Astrocyte (in vitro differentiated cells and primary cell): ENCODE measurements around the gene CTNND2. TPM values are rescaled to one million over a fixed set of nuclear protein-coding genes. Genes with fewer than 3 reads are reported as not detected.

Experiments
- DNase-seq: peaks from one replicate; pipeline ENCODE4 v3.0.0-alpha.2; 2010; ENCODE audit warnings: low read depth
- FAIRE-seq: peaks from 2 replicates; lab custom pipeline; 2011; peaks lifted over from hg19 to GRCh38; lab: Jason Lieb, UNC
- H2AFZ ChIP-seq: 2 replicates; pipeline ENCODE4 v1.6.0; 2012; ENCODE audit warnings: low read depth, low read length, inconsistent platforms
- H3K27ac ChIP-seq: 2 replicates; pipeline ENCODE4 v1.5.1; 2011; ENCODE audit warnings: low read depth, low read length, inconsistent platforms
- H3K27me3 ChIP-seq: 2 replicates; pipeline ENCODE4 v1.6.0; 2011; ENCODE audit warnings: low read length, inconsistent platforms; ENCODE audit not compliant: insufficient read depth
- H3K36me3 ChIP-seq: 2 replicates; pipeline ENCODE4 v1.5.1; 2011; ENCODE audit warnings: low read length, inconsistent platforms; ENCODE audit not compliant: insufficient read depth
- H3K4me1 ChIP-seq: 2 replicates; pipeline ENCODE4 v1.5.1; 2011; ENCODE audit warnings: low read length, inconsistent platforms; ENCODE audit not compliant: insufficient read depth
- H3K4me2 ChIP-seq: 2 replicates; pipeline ENCODE4 v1.6.0; 2012; ENCODE audit warnings: low read length, inconsistent platforms
- H3K4me3 ChIP-seq: 2 replicates; pipeline ENCODE4 v1.5.1; 2011; ENCODE audit warnings: low read depth, mild to moderate bottlenecking, low read length, inconsistent platforms; ENCODE audit not compliant: insufficient read depth
- H3K79me2 ChIP-seq: 2 replicates; pipeline ENCODE4 v1.6.0; 2012; ENCODE audit warnings: mild to moderate bottlenecking, low read length, inconsistent platforms; ENCODE audit not compliant: insufficient read depth
- H3K9ac ChIP-seq: 2 replicates; pipeline ENCODE4 v1.6.0; 2012; ENCODE audit warnings: mild to moderate bottlenecking, low read length, inconsistent platforms
- H3K9me3 ChIP-seq: 2 replicates; pipeline ENCODE4 v1.5.1; 2012; ENCODE audit warnings: low read depth, mild to moderate bottlenecking, low read length, inconsistent platforms; ENCODE audit not compliant: insufficient read depth
- H4K20me1 ChIP-seq: 2 replicates; pipeline ENCODE4 v1.6.0; 2012; ENCODE audit warnings: low read length, inconsistent platforms; ENCODE audit not compliant: insufficient read depth
- H3K27ac Mint-ChIP-seq: one replicate; pipeline ENCODE4 v1.8.0; 2021; ENCODE audit warnings: mild to moderate bottlenecking, mixed read lengths; ENCODE audit not compliant: unreplicated experiment
- H3K27me3 Mint-ChIP-seq: one replicate; pipeline ENCODE4 v1.8.0; 2021; ENCODE audit warnings: low read depth, mixed read lengths; ENCODE audit not compliant: unreplicated experiment
- H3K36me3 Mint-ChIP-seq: one replicate; pipeline ENCODE4 v1.8.0; 2021; ENCODE audit warnings: low read depth, mixed read lengths; ENCODE audit not compliant: unreplicated experiment
- H3K4me1 Mint-ChIP-seq: one replicate; pipeline ENCODE4 v1.8.0; 2021; ENCODE audit warnings: low read depth, mixed read lengths; ENCODE audit not compliant: unreplicated experiment
- H3K4me3 Mint-ChIP-seq: one replicate; pipeline ENCODE4 v1.8.0; 2021; ENCODE audit warnings: mild to moderate bottlenecking, moderate library complexity, mixed read lengths; ENCODE audit not compliant: unreplicated experiment
- H3K9me3 Mint-ChIP-seq: one replicate; pipeline ENCODE4 v1.8.0; 2021; ENCODE audit warnings: mild to moderate bottlenecking, mixed read lengths; ENCODE audit not compliant: unreplicated experiment
- CTCF ChIP-seq: IDR thresholded peaks from 2 replicates; pipeline ENCODE4 v1.5.1; 2011; ENCODE audit warnings: low read depth, mild to moderate bottlenecking, inconsistent platforms, low read length, moderate library complexity; ENCODE audit not compliant: insufficient read depth
- EZH2 ChIP-seq: IDR thresholded peaks from 2 replicates; pipeline ENCODE4 v1.6.1; 2012; ENCODE audit warnings: mild to moderate bottlenecking, low read length, inconsistent platforms; ENCODE audit not compliant: insufficient read depth
- total RNA-seq: library from RNA; stranded (reverse); gene quantifications from 2 replicates; pipeline ENCODE4 v1.2.1, GENCODE V29; 2021

The CTNND2 gene
- total RNA-seq, 1 donor from 2014 or later, result 4.5 TPM

- DNase-seq, result no peak
- H3K4me1 Mint-ChIP-seq, result no peaks in the 10 kb centered on the region
- no peaks in the 10 kb centered on the region for H3K9me3 Mint-ChIP-seq
- no peaks in the 10 kb centered on the region for H3K27me3 ChIP-seq
- H3K79me2 ChIP-seq, result no peaks in the 10 kb centered on the region
- H3K4me2 ChIP-seq, result no peak overlapping the region
- H2AFZ ChIP-seq, result no peak overlapping the region
- no peaks in the 10 kb centered on the region for H3K36me3 ChIP-seq
- TF ChIP-seq CTCF, result no peak
- no peak for TF ChIP-seq EZH2
- H3K36me3 Mint-ChIP-seq, result no peaks in the 10 kb centered on the region
- no peaks in the 10 kb centered on the region for H3K4me1 ChIP-seq
- no peak overlapping the region for H3K4me3 ChIP-seq
- FAIRE-seq, result no peak
- no peak overlapping the region for H3K4me3 Mint-ChIP-seq
- no peak overlapping the region for H3K27ac ChIP-seq
- no peak overlapping the region for H3K9ac ChIP-seq
- H4K20me1 ChIP-seq, result no peaks in the 10 kb centered on the region
- no peak overlapping the region for H3K27ac Mint-ChIP-seq
- no peaks in the 10 kb centered on the region for H3K27me3 Mint-ChIP-seq
- no peaks in the 10 kb centered on the region for H3K9me3 ChIP-seq
Observed at GRCh38 chr5:11785771-11786352, 118.4 kb downstream of the CTNND2 start.

- no peaks in the 10 kb centered on the region for H3K36me3 Mint-ChIP-seq
- no peak overlapping the region for H3K4me2 ChIP-seq
- H3K9ac ChIP-seq, result no peak overlapping the region
- no peak overlapping the region for H3K27ac Mint-ChIP-seq
- no peak overlapping the region for H3K27ac ChIP-seq
- no peaks in the 10 kb centered on the region for H4K20me1 ChIP-seq
- no peaks in the 10 kb centered on the region for H3K27me3 Mint-ChIP-seq
- H3K79me2 ChIP-seq, result no peaks in the 10 kb centered on the region
- H3K36me3 ChIP-seq, result no peaks in the 10 kb centered on the region
- H2AFZ ChIP-seq, result no peak overlapping the region
- no peaks in the 10 kb centered on the region for H3K27me3 ChIP-seq
- DNase-seq (no peak), FAIRE-seq (no peak)
- no peak overlapping the region for H3K4me3 Mint-ChIP-seq
- no peaks in the 10 kb centered on the region for H3K4me1 ChIP-seq
- H3K9me3 ChIP-seq, result no peaks in the 10 kb centered on the region
- TF ChIP-seq EZH2 (no peak), CTCF (no peak)
- no peaks in the 10 kb centered on the region for H3K4me1 Mint-ChIP-seq
- H3K9me3 Mint-ChIP-seq, result no peaks in the 10 kb centered on the region
- no peak overlapping the region for H3K4me3 ChIP-seq
Observed at GRCh38 chr5:11780641-11781345, 123.5 kb downstream of the CTNND2 start.

- no peaks in the 10 kb centered on the region for H3K4me1 Mint-ChIP-seq
- TF ChIP-seq CTCF (no peak), EZH2 (no peak)
- no peaks in the 10 kb centered on the region for H3K27me3 ChIP-seq
- DNase-seq (no peak), FAIRE-seq (no peak)
- no peak overlapping the region for H3K4me3 Mint-ChIP-seq
- H4K20me1 ChIP-seq, result no peaks in the 10 kb centered on the region
- H3K79me2 ChIP-seq, result no peaks in the 10 kb centered on the region
- H3K9me3 Mint-ChIP-seq, result no peaks in the 10 kb centered on the region
- H3K27ac ChIP-seq, result no peak overlapping the region
- H2AFZ ChIP-seq, result no peak overlapping the region
- no peaks in the 10 kb centered on the region for H3K36me3 Mint-ChIP-seq
- H3K4me1 ChIP-seq, result no peaks in the 10 kb centered on the region
- H3K4me3 ChIP-seq, result no peak overlapping the region
- no peak overlapping the region for H3K27ac Mint-ChIP-seq
- no peaks in the 10 kb centered on the region for H3K27me3 Mint-ChIP-seq
- H3K9me3 ChIP-seq, result no peaks in the 10 kb centered on the region
- no peaks in the 10 kb centered on the region for H3K36me3 ChIP-seq
- no peak overlapping the region for H3K4me2 ChIP-seq
- no peak overlapping the region for H3K9ac ChIP-seq
Observed at GRCh38 chr5:11777096-11777495, 127.2 kb downstream of the CTNND2 start.
